GM21526 (cell line): ENCODE results near the gene NLRP8.
"Not testable (repeated sequence)": the region's sequence is repeated elsewhere in the genome, so short reads cannot be mapped to it uniquely, and the experiment has no call there.

Experiments used
- ATAC-seq: cut with Tn5 transposase; IDR thresholded peaks from one replicate; pipeline ENCODE4 v1.9.1; 2021; ENCODE audit warnings: moderate library complexity; ENCODE audit not compliant: unreplicated experiment, low FRiP score

NLRP8 gene

GRCh38 chr19:55947532-55947931 is at the start of gene NLRP8:
Gene NLRP8 (plus strand): TSS chr19:55947832.
- no peak for ATAC-seq

- no peak for ATAC-seq
These were observed 48.7 kb upstream of the NLRP8 start for GRCh38 chr19:55898911-55899310.

- no peak for ATAC-seq
These were observed 46.1 kb upstream of the NLRP8 start for GRCh38 chr19:55901369-55902079.

GRCh38 chr19:55902080-55902751 is 45.4 kb upstream of the NLRP8 start:
- ATAC-seq = no peak

- ATAC-seq = no peak
These were observed 40.3 kb upstream of the NLRP8 start for GRCh38 chr19:55907286-55907685.

GRCh38 chr19:55907746-55908145 is 39.9 kb upstream of the NLRP8 start:
- no peak for ATAC-seq

GRCh38 chr19:55909801-55910200 is 37.8 kb upstream of the NLRP8 start:
- no peak for ATAC-seq

GRCh38 chr19:55912916-55913315 is 34.7 kb upstream of the NLRP8 start:
- ATAC-seq = no peak

- no peak for ATAC-seq
These were observed 33.9 kb upstream of the NLRP8 start for GRCh38 chr19:55913643-55914268.

- no peak for ATAC-seq
These were observed 24.1 kb upstream of the NLRP8 start for GRCh38 chr19:55923556-55923955.

- ATAC-seq = no peak
These were observed 19.6 kb upstream of the NLRP8 start for GRCh38 chr19:55927991-55928390.

GRCh38 chr19:55929258-55929657 is 18.4 kb upstream of the NLRP8 start:
- ATAC-seq = not testable (repeated sequence)

GRCh38 chr19:55930996-55931515 is 16.6 kb upstream of the NLRP8 start:
- no peak for ATAC-seq

GRCh38 chr19:55931936-55932386 is 15.7 kb upstream of the NLRP8 start, which contains the start of gene NLRP13:
Gene NLRP13 (minus strand): TSS chr19:55932336. CDS start chr19:55932311, 25 bp downstream.
- ATAC-seq = no peak

- ATAC-seq = no peak
These were observed 12.4 kb upstream of the NLRP8 start for GRCh38 chr19:55935206-55935605.

GRCh38 chr19:55939206-55939605 is 8.4 kb upstream of the NLRP8 start:
- no peak for ATAC-seq

- ATAC-seq = no peak
These were observed 7.3 kb upstream of the NLRP8 start for GRCh38 chr19:55940306-55940705.

GRCh38 chr19:55950566-55950965 is 2.9 kb downstream of the NLRP8 start:
- ATAC-seq = not testable (repeated sequence)

- no peak for ATAC-seq
These were observed 8.8 kb downstream of the NLRP8 start for GRCh38 chr19:55956431-55956830.

- ATAC-seq = no peak
These were observed 10.7 kb downstream of the NLRP8 start for GRCh38 chr19:55958356-55958755.

- ATAC-seq = no peak
These were observed 12.5 kb downstream of the NLRP8 start for GRCh38 chr19:55959996-55960675.
